ENCODE results near the gene CLDN1. TPM values are rescaled to one million over a fixed set of nuclear protein-coding genes. Genes with fewer than 3 reads are reported as not detected.

The CLDN1 gene
- total RNA-seq, 1 donor from 2014 or later = 195 TPM

GRCh38 chr3:190330936-190331734 is 8.9 kb upstream of the CLDN1 start:
- DNase-seq (ENCODE audit: low read depth) = no peak

- DNase-seq (ENCODE audit: low read depth) = no peak
Measured at GRCh38 chr3:190326930-190327329, 4.7 kb upstream of the CLDN1 start.

- DNase-seq (ENCODE audit: low read depth) = no peak
Measured at GRCh38 chr3:190326361-190326760, 4.1 kb upstream of the CLDN1 start.

GRCh38 chr3:190325923-190326322 is 3.7 kb upstream of the CLDN1 start:
- DNase-seq (ENCODE audit: low read depth) = peak; percentile 68

- no peak for DNase-seq (ENCODE audit: low read depth)
Measured at GRCh38 chr3:190323246-190323626, 990 bp upstream of the CLDN1 start.

GRCh38 chr3:190322604-190323245 is 479 bp upstream of the CLDN1 start:
- DNase-seq (ENCODE audit: low read depth) = no peak

- peak; percentile 44 for DNase-seq (ENCODE audit: low read depth)
Measured at GRCh38 chr3:190320594-190321362, 1.5 kb downstream of the CLDN1 start.

GRCh38 chr3:190319660-190320059 is 2.6 kb downstream of the CLDN1 start:
- peak; percentile 65 for DNase-seq (ENCODE audit: low read depth)

GRCh38 chr3:190318666-190319065 is 3.6 kb downstream of the CLDN1 start:
- peak; percentile 33 for DNase-seq (ENCODE audit: low read depth)

GRCh38 chr3:190314741-190315140 is 7.5 kb downstream of the CLDN1 start:
- no peak for DNase-seq (ENCODE audit: low read depth)

- no peak for DNase-seq (ENCODE audit: low read depth)
Measured at GRCh38 chr3:190309414-190309813, 12.8 kb downstream of the CLDN1 start.

- no peak for DNase-seq (ENCODE audit: low read depth)
Measured at GRCh38 chr3:190308154-190308553, 14.1 kb downstream of the CLDN1 start.

GRCh38 chr3:190307164-190307545 is 15.1 kb downstream of the CLDN1 start:
- DNase-seq (ENCODE audit: low read depth) = peak; percentile 36

GRCh38 chr3:190306513-190307163 is 15.6 kb downstream of the CLDN1 start:
- DNase-seq (ENCODE audit: low read depth) = peak; percentile 68

GRCh38 chr3:190306026-190306425 is 16.2 kb downstream of the CLDN1 start:
- no peak for DNase-seq (ENCODE audit: low read depth)

GRCh38 chr3:190305406-190305805 is 16.8 kb downstream of the CLDN1 start:
- DNase-seq (ENCODE audit: low read depth) = peak; percentile 32

- peak; percentile 52 for DNase-seq (ENCODE audit: low read depth)
Measured at GRCh38 chr3:190303884-190304283, 18.4 kb downstream of the CLDN1 start.

- DNase-seq (ENCODE audit: low read depth) = no peak
Measured at GRCh38 chr3:190302212-190302867, 19.9 kb downstream of the CLDN1 start.

- no peak for DNase-seq (ENCODE audit: low read depth)
Measured at GRCh38 chr3:190301591-190301990, 20.7 kb downstream of the CLDN1 start.

- DNase-seq (ENCODE audit: low read depth) = no peak
Measured at GRCh38 chr3:190299969-190300368, 22.3 kb downstream of the CLDN1 start.

GRCh38 chr3:190294030-190294429 is 28.2 kb downstream of the CLDN1 start:
- DNase-seq (ENCODE audit: low read depth) = no peak

- no peak for DNase-seq (ENCODE audit: low read depth)
Measured at GRCh38 chr3:190293621-190294020, 28.6 kb downstream of the CLDN1 start.
